Sigmoid colon (tissue), 7 donors: ENCODE data around the gene IFNLR1. TPM values are rescaled to one million over a fixed set of nuclear protein-coding genes. Genes with fewer than 3 reads are reported as not detected.

Experiments used
- DNase-seq: peaks from one replicate; pipeline ENCODE4 v3.0.0-alpha.2; 2019
- H3K27ac ChIP-seq, 4 donors: fragments of 200-600 bp; sonication (generic); one replicate each; pipeline ENCODE4 v1.5.1; 2016 to 2019; ENCODE audit warnings: mild to moderate bottlenecking in 1 of 4
- H3K27me3 ChIP-seq, 3 donors: fragments of 200-600 bp; sonication (generic); one replicate each; pipeline ENCODE4 v1.5.1; 2019; ENCODE audit warnings: mild to moderate bottlenecking in 1 of 3
- H3K36me3 ChIP-seq, 4 donors: fragments of 200-600 bp; sonication (generic); one replicate each; pipeline ENCODE4 v1.5.1; 2016 to 2019
- H3K4me1 ChIP-seq, 4 donors: fragments of 200-600 bp; sonication (generic); one replicate each; pipeline ENCODE4 v1.5.1; 2017 to 2019
- H3K4me3 ChIP-seq, 4 donors: fragments of 200-600 bp; sonication (generic); one replicate each; pipeline ENCODE4 v1.5.1; 2017 to 2019; ENCODE audit warnings: mild to moderate bottlenecking in 2 of 4, moderate library complexity in 1 of 4
- H3K9me3 ChIP-seq, 4 donors: fragments of 200-600 bp in 3 of 4; sonication (generic) in 3 of 4; one replicate each; pipeline versions ENCODE4 v1.5.1 to v1.6.1; 2013 to 2019
- EP300 ChIP-seq, 4 donors: sonication (generic); formaldehyde crosslinking; IDR thresholded peaks; one replicate each; pipeline ENCODE4 v1.6.1; 2017; ENCODE audit warnings: antibody characterized with exemption in 4 of 4
- POLR2A ChIP-seq, 2 donors: fragments of 450-650 bp; IDR thresholded peaks; one replicate each; pipeline ENCODE4 v1.6.1; 2016; ENCODE audit warnings: antibody characterized with exemption in 2 of 2, mild to moderate bottlenecking in 2 of 2, moderate library complexity in 2 of 2
- POLR2AphosphoS5 ChIP-seq, 4 donors: sonication (generic); formaldehyde crosslinking; IDR thresholded peaks; one replicate each; pipeline ENCODE4 v1.6.1; 2017; ENCODE audit warnings: antibody characterized with exemption in 4 of 4
- whole genome bisulfite sequencing, 2 donors: extraction: QIAGEN DNeasy Blood & Tissue Kit; methylation state at CpG; one replicate each; pipeline ENCODE4 v1.1.7; 2013; 5-methylcytosine and 5-hydroxymethylcytosine counted together
- intact Hi-C: fragments of 100-400 bp; cut with DNase I; formaldehyde crosslinking; loops from one replicate; pipeline ENCODE4 v1.15.1; 2023
- polyA plus RNA-seq, 3 donors: library from polyadenylated mRNA; stranded (reverse); fragments of 200-250 nt; gene quantifications; one replicate each; pipeline ENCODE4 v1.2.3, GENCODE V29; 2013
- total RNA-seq, 4 donors: library from RNA; depleted of rRNA; stranded (reverse); fragments of >200 nt; gene quantifications; one replicate each; pipeline ENCODE4 v1.1.0, GENCODE V29; 2016
- TF ChIP-seq, protein P1 (sequence below), 4 experiments: fragments of 450-650 bp in 3 of 4; fragments of 200-600 bp in 1 of 4; IDR thresholded peaks; one replicate each; pipeline ENCODE4 v1.5.1; 2016 to 2019; ENCODE audit warnings: antibody characterized with exemption in 4 of 4, mild to moderate bottlenecking in 3 of 4, moderate library complexity in 2 of 4
- donor health status: healthy with polysubstance abuse.
- donor health status: Bipolar disorder and iron deficiency.
- donor health status: healthy.

IFNLR1 gene
- total and polyA plus RNA-seq, 7 donors = 0.28 to 8.7 (median 4.2) TPM; not detected in 2

DNA sequence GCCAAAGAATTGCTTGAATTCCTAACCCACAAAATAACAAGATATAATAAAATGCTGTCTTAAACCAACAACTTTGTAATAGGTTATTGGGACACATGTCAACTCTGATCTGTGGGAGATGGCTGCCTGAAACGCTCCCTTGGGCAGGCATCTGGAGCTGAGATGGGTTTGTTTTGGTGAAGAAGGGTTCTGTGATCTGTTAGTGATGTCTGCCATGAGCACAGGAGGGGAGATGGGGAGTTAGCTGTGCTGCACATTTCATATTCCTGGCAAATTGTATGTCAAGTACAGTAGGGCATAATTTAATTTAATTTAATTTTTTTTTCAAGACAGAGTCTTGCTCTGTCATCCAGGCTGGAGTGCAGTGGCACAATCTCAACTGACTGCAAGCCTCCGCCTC, 34.2 kb upstream of the IFNLR1 start:
- H3K4me1 ChIP-seq = peaks cover 0 to 7% (median 3%) of the 10 kb centered on the region in 4 donors
- no peak overlapping the region for H3K27ac ChIP-seq
- no peak overlapping the region for H3K4me3 ChIP-seq
- DNase-seq = no peak
- no peaks in the 10 kb centered on the region for H3K9me3 ChIP-seq
- TF ChIP-seq POLR2AphosphoS5 (IDR thresholded peaks at IDR 0.05) = no peak
- TF ChIP-seq, protein P1, sequence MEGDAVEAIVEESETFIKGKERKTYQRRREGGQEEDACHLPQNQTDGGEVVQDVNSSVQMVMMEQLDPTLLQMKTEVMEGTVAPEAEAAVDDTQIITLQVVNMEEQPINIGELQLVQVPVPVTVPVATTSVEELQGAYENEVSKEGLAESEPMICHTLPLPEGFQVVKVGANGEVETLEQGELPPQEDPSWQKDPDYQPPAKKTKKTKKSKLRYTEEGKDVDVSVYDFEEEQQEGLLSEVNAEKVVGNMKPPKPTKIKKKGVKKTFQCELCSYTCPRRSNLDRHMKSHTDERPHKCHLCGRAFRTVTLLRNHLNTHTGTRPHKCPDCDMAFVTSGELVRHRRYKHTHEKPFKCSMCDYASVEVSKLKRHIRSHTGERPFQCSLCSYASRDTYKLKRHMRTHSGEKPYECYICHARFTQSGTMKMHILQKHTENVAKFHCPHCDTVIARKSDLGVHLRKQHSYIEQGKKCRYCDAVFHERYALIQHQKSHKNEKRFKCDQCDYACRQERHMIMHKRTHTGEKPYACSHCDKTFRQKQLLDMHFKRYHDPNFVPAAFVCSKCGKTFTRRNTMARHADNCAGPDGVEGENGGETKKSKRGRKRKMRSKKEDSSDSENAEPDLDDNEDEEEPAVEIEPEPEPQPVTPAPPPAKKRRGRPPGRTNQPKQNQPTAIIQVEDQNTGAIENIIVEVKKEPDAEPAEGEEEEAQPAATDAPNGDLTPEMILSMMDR (IDR thresholded peaks at IDR 0.05) = no peak
- no peak for TF ChIP-seq EP300 (IDR thresholded peaks at IDR 0.05)
- no peak for TF ChIP-seq POLR2A (IDR thresholded peaks at IDR 0.05)
- WGBS, 2 donors = 63 to 94% methylated on average over 2 of the region's 2 CpGs
- no peaks in the 10 kb centered on the region for H3K36me3 ChIP-seq
- peaks cover 0 to 16% (median 0%) of the 10 kb centered on the region in 3 donors for H3K27me3 ChIP-seq
- intact Hi-C loops = no loop called here

DNA sequence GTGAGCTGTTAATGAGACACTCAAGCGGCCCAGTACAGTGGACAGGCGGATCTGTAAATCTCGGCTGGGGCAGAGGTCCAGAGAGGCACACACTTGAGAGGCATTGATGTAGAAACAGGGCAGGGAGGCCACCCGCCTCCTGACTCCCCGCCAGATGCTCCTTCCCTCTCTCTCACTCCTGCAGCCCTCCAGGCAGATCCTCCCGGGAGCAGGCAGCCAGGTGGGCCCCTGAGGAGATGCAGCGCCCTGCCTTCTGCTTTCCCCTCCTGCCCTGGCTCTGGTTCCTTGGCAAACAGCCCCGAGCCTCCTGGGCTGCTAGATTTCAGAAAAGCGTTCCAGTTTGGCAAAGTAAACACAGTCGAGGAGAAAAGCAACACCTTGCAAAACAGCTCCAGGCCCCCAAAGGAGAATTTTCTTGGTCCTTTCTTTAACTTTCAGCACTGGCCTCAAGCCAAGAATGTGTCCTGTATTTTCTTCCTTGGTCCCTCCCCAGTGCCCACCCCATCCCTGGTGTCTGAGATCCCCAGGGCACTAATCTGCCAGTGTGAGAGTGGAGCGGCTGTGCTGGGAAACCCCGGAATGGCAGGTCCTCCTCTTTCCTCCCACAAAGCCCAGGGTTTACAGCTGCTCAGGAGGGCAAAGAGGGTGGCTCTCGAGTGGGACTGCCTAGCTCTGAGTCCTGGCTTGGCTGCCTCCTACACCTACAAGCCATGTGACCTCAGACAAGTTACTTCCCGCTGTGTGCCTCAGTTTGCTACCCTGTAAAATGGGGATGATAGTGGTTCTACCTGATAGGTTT, 29.4 kb upstream of the IFNLR1 start:
- no peak for DNase-seq
- no peaks in the 10 kb centered on the region for H3K9me3 ChIP-seq
- no peak overlapping the region for H3K4me3 ChIP-seq
- peaks cover 0 to 8% (median 4%) of the 10 kb centered on the region in 4 donors for H3K4me1 ChIP-seq
- H3K27ac ChIP-seq = no peak overlapping the region
- TF ChIP-seq POLR2A (IDR thresholded peaks at IDR 0.05) (no peak), EP300 (IDR thresholded peaks at IDR 0.05) (no peak), POLR2AphosphoS5 (IDR thresholded peaks at IDR 0.05) (no peak)
- TF ChIP-seq, protein P1 (IDR thresholded peaks at IDR 0.05) = no peak
- peaks cover 0 to 11% (median 0%) of the 10 kb centered on the region in 3 donors for H3K27me3 ChIP-seq
- intact Hi-C loops = no loop called here
- no peaks in the 10 kb centered on the region for H3K36me3 ChIP-seq
- 20 to 40% methylated on average over 14 of the region's 14 CpGs for WGBS, 2 donors

DNA sequence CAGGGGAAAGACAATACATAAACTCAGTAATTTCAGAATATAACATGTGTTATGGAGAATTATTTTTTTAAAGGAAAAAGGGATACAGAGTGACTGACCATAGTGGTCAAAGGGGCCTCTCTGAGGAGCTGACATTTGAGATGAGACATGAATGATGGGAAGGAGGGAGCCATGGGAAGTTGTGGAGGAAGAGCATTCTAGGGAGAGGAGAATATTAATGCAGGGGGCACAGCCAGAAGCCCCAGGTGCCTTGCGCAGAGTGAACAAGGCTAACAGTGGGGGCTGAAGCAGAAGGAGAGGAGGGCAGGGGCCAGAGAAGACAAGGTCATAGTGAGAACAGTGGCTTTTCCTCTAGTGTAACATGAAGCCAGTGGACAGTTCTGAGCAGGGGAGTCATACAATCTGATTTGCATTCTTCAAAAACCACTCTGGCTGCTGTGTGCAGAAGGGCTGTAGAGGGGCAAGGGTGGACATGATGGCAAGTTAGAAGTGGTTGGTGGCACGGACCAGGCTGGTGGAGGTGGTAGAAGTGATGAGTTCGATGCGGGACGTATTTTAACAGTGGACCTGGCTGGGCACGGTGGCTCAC, 28.2 kb upstream of the IFNLR1 start:
- Histone ChIP-seq H3K27me3 (peaks cover 0 to 6% (median 0%) of the 10 kb centered on the region in 3 donors), H3K27ac (no peak overlapping the region), H3K4me1 (peaks cover 0 to 8% (median 4%) of the 10 kb centered on the region in 4 donors), H3K9me3 (no peaks in the 10 kb centered on the region), H3K36me3 (no peaks in the 10 kb centered on the region), H3K4me3 (no peak overlapping the region)
- no peak for DNase-seq
- WGBS, 2 donors = 74 to 87% methylated on average over 6 of the region's 6 CpGs
- intact Hi-C loops = no loop called here
- TF ChIP-seq POLR2A (IDR thresholded peaks at IDR 0.05) (no peak), EP300 (IDR thresholded peaks at IDR 0.05) (no peak), POLR2AphosphoS5 (IDR thresholded peaks at IDR 0.05) (no peak)
- TF ChIP-seq, protein P1 (IDR thresholded peaks at IDR 0.05) = no peak

DNA sequence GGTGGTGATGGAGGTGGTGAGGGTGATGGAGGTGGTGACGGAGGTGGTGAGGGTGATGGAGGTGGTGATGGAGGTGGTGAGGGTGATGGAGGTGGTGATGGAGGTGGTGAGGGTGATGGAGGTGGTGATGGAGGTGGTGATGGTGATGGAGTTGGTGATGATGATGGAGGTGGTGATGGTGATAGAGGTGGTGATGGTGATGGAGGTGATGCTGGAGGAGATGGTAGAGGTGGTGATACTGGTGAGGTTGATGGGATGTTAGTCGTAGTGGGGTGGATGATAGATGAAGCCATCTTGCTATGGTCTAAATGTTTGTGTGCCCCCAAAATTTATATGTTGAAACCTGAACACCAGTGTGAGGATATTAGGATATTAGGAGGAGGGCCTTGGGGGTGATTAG, 25.3 kb upstream of the IFNLR1 start:
- peaks cover 0 to 8% (median 4%) of the 10 kb centered on the region in 4 donors for H3K4me1 ChIP-seq
- no peaks in the 10 kb centered on the region for H3K36me3 ChIP-seq
- intact Hi-C loops = no loop called here
- no peak for DNase-seq
- H3K27ac ChIP-seq = no peak overlapping the region
- no peak overlapping the region for H3K4me3 ChIP-seq
- 93 to 96% methylated on average over 1 of the region's 2 CpGs for WGBS, 2 donors
- no peaks in the 10 kb centered on the region for H3K27me3 ChIP-seq
- TF ChIP-seq POLR2A (IDR thresholded peaks at IDR 0.05) = no peak
- TF ChIP-seq EP300 (IDR thresholded peaks at IDR 0.05) = no peak
- TF ChIP-seq POLR2AphosphoS5 (IDR thresholded peaks at IDR 0.05) = no peak
- TF ChIP-seq, protein P1 (IDR thresholded peaks at IDR 0.05) = no peak
- no peaks in the 10 kb centered on the region for H3K9me3 ChIP-seq
